Measurements from ENCODE around the gene FTCDNL1.

- TF ChIP-seq USF2 (IDR thresholded peaks at IDR 0.05; ENCODE audit: borderline replicate concordance, low read depth, low read length): no peak
- no peak for TF ChIP-seq EP300 (IDR thresholded peaks at IDR 0.05; ENCODE audit: borderline replicate concordance in 1 of 2, low read depth in 1 of 2, low read length in 1 of 2)
- TF ChIP-seq USF1 (IDR thresholded peaks at IDR 0.05; ENCODE audit: borderline replicate concordance, low read depth): no peak
- TF ChIP-seq CTCF (IDR thresholded peaks at IDR 0.05): no peak
- TF ChIP-seq RFX5 (IDR thresholded peaks at IDR 0.05; ENCODE audit: low read length): no peak
- no peak for TF ChIP-seq REST (IDR thresholded peaks at IDR 0.05; ENCODE audit: low read depth, low read length)
- no peak for TF ChIP-seq RXRA (IDR thresholded peaks at IDR 0.05; ENCODE audit: borderline replicate concordance, low read depth)
- no peak for TF ChIP-seq ELF1 (IDR thresholded peaks at IDR 0.05)
These were observed 44.8 kb downstream of the FTCDNL1 start for GRCh38 chr2:199806179-199806578.

Data from SK-N-SH (cell line).